Right ventricle myocardium superior (tissue), 1 donor: ENCODE measurements around the gene RCOR1. TPM values are rescaled to one million over a fixed set of nuclear protein-coding genes. Genes with fewer than 3 reads are reported as not detected.
A peak's percentile ranks its signal among the peaks of the same experiment; 100 is the strongest.

Experiments
- ATAC-seq: fragments of 200-7000 bp; cut with Tn5 transposase; one replicate; pipeline ENCODE4 v1.9.1; 2020; ENCODE audit warnings: mild to moderate bottlenecking; ENCODE audit not compliant: poor library complexity
- DNase-seq: peaks from one replicate; pipeline ENCODE4 v3.0.0-alpha.2; 2020
- intact Hi-C: fragments of 100-400 bp; cut with DNase I; formaldehyde crosslinking; loops from one replicate; pipeline ENCODE4 v1.11.2; 2022
- total RNA-seq: library from RNA; stranded (reverse); fragmentation: NEBNext Ultra II Directional; extraction: Animal tissue kit (Norgen Biotek cat#: 25700); gene quantifications from one replicate; pipeline ENCODE4 v1.2.1, GENCODE V29; 2021
- donor health status: DM: no; HTN: yes; CAD: no; lungs with severe emphysema.

The RCOR1 gene
- total RNA-seq, 1 donor from 2014 or later = 10.8 TPM

GRCh38 chr14:102588821-102589220 is 3.6 kb upstream of the RCOR1 start:
- DNase-seq = no peak
- intact Hi-C loops = no loop called here
- ATAC-seq = no peak

GRCh38 chr14:102589761-102590290 is 2.6 kb upstream of the RCOR1 start:
- ATAC-seq (no peak), DNase-seq (no peak)
- intact Hi-C loops = no loop called here

- no peak for ATAC-seq
- intact Hi-C loops = no loop called here
- DNase-seq = peak; percentile 64
Measured at GRCh38 chr14:102590667-102591099, 1.8 kb upstream of the RCOR1 start.

- ATAC-seq (peak; percentile 4), DNase-seq (peak; percentile 53)
- intact Hi-C loops = no loop called here
Measured at GRCh38 chr14:102591372-102591943, 991 bp upstream of the RCOR1 start.

GRCh38 chr14:102592763-102593060 is 263 bp downstream of the RCOR1 start:
- ATAC-seq (no peak), DNase-seq (no peak)
- intact Hi-C loops = loop anchor here (2.0 kb wide), 1 partner anchor 68 kb away; no protein-coding TSS in a partner anchor

GRCh38 chr14:102593061-102593824 is 794 bp downstream of the RCOR1 start:
- intact Hi-C loops = loop anchor here (2.0 kb wide), 1 partner anchor 68 kb away; no protein-coding TSS in a partner anchor
- DNase-seq (peak; percentile 72), ATAC-seq (peak; percentile 3)

- DNase-seq (no peak), ATAC-seq (no peak)
- intact Hi-C loops = loop anchor here (2.0 kb wide), 1 partner anchor 69 kb away; no protein-coding TSS in a partner anchor
Measured at GRCh38 chr14:102593825-102594137, 1.3 kb downstream of the RCOR1 start.

GRCh38 chr14:102594514-102595175 is 2.2 kb downstream of the RCOR1 start:
- DNase-seq = peak; percentile 77
- ATAC-seq = no peak
- intact Hi-C loops = no loop called here

GRCh38 chr14:102601378-102601925 is 9.0 kb downstream of the RCOR1 start:
- DNase-seq (no peak), ATAC-seq (no peak)
- intact Hi-C loops = no loop called here

- ATAC-seq (no peak), DNase-seq (no peak)
- intact Hi-C loops = no loop called here
Measured at GRCh38 chr14:102602421-102603292, 10.2 kb downstream of the RCOR1 start.

- no peak for ATAC-seq
- intact Hi-C loops = no loop called here
- no peak for DNase-seq
Measured at GRCh38 chr14:102603293-102603907, 11.0 kb downstream of the RCOR1 start.

GRCh38 chr14:102604183-102604582 is 11.7 kb downstream of the RCOR1 start:
- intact Hi-C loops = no loop called here
- ATAC-seq (no peak), DNase-seq (no peak)

GRCh38 chr14:102605029-102605428 is 12.6 kb downstream of the RCOR1 start:
- DNase-seq (no peak), ATAC-seq (peak; percentile 45)
- intact Hi-C loops = no loop called here

GRCh38 chr14:102606296-102606695 is 13.8 kb downstream of the RCOR1 start:
- ATAC-seq (no peak), DNase-seq (no peak)
- intact Hi-C loops = no loop called here

- DNase-seq (no peak), ATAC-seq (no peak)
- intact Hi-C loops = no loop called here
Measured at GRCh38 chr14:102608064-102608446, 15.6 kb downstream of the RCOR1 start.

GRCh38 chr14:102610968-102611811 is 18.7 kb downstream of the RCOR1 start:
- DNase-seq (no peak), ATAC-seq (no peak)
- intact Hi-C loops = no loop called here

GRCh38 chr14:102616318-102616717 is 23.9 kb downstream of the RCOR1 start:
- DNase-seq (no peak), ATAC-seq (no peak)
- intact Hi-C loops = no loop called here
